Smooth muscle cell (in vitro differentiated cells): ENCODE data around the gene MAP3K14. TPM values are rescaled to one million over a fixed set of nuclear protein-coding genes. Genes with fewer than 3 reads are reported as not detected.

Source experiments
- DNase-seq: peaks from one replicate; lab custom pipeline; 2025; ENCODE audit not compliant: unreplicated experiment; lab: John Stamatoyannopoulos, UW
- H2AFZ ChIP-seq: fragments of 200-600 bp; sonication (generic); 2 replicates; pipeline ENCODE4 v1.6.0; 2016; ENCODE audit warnings: antibody characterized with exemption, low read depth, mild to moderate bottlenecking
- H3F3A ChIP-seq: fragments of 200-600 bp; sonication (generic); 2 replicates; pipeline ENCODE4 v1.6.0; 2017; ENCODE audit warnings: antibody characterized with exemption, low read depth
- H3K27ac ChIP-seq: fragments of 200-600 bp; sonication (generic); 2 replicates; pipeline ENCODE4 v1.5.1; 2016; ENCODE audit warnings: low read depth, mild to moderate bottlenecking
- H3K27me3 ChIP-seq: fragments of 200-600 bp; sonication (generic); 2 replicates; pipeline ENCODE4 v1.6.1; 2016; ENCODE audit warnings: low read depth, mild to moderate bottlenecking
- H3K36me3 ChIP-seq: fragments of 200-600 bp; sonication (generic); 2 replicates; pipeline ENCODE4 v1.5.1; 2016; ENCODE audit warnings: low read depth
- H3K4me1 ChIP-seq: fragments of 200-600 bp; sonication (generic); 2 replicates; pipeline ENCODE4 v1.5.1; 2016; ENCODE audit warnings: low read depth
- H3K4me2 ChIP-seq: fragments of 200-600 bp; sonication (generic); 2 replicates; pipeline ENCODE4 v1.6.0; 2016; ENCODE audit warnings: mild to moderate bottlenecking
- H3K4me3 ChIP-seq: fragments of 200-600 bp; sonication (generic); 2 replicates; pipeline ENCODE4 v1.5.1; 2016; ENCODE audit warnings: mild to moderate bottlenecking
- H3K79me2 ChIP-seq: fragments of 200-600 bp; sonication (generic); 2 replicates; pipeline ENCODE4 v1.6.0; 2016; ENCODE audit warnings: low read depth, mild to moderate bottlenecking
- H3K9ac ChIP-seq: fragments of 200-600 bp; sonication (generic); 2 replicates; pipeline ENCODE4 v1.6.0; 2016; ENCODE audit warnings: low read depth
- H3K9me3 ChIP-seq: fragments of 200-600 bp; sonication (generic); replicated peaks from 2 replicates; pipeline ENCODE4 v1.5.1; 2016; ENCODE audit warnings: low read depth
- H4K20me1 ChIP-seq: fragments of 200-600 bp; sonication (generic); 2 replicates; pipeline ENCODE4 v1.6.0; 2016; ENCODE audit warnings: low read depth
- WGBS: methylation state at CpG from one replicate; pipeline ENCODE4 v1.1.7; 2016; ENCODE audit warnings: low lambda C conversion rate; 5-methylcytosine and 5-hydroxymethylcytosine counted together
- polyA plus RNA-seq: library from polyadenylated mRNA; unstranded; fragments of >200 nt; fragmentation: Nextera tagmentation; extraction: Ambion mirVana; gene quantifications from 2 replicates; pipeline ENCODE4 v1.2.1, GENCODE V29; 2016
- total RNA-seq: library from RNA; depleted of rRNA; stranded (reverse); fragments of >200 nt; gene quantifications from 2 replicates; pipeline ENCODE4 v1.2.3, GENCODE V29; 2014
- TF ChIP-seq, protein P1 (sequence below): fragments of 200-600 bp; sonication (generic); IDR thresholded peaks from 2 replicates; pipeline ENCODE4 v1.5.1; 2017; ENCODE audit warnings: borderline replicate concordance, mild to moderate bottlenecking, antibody characterized with exemption; ENCODE audit not compliant: insufficient read depth, poor library complexity, severe bottlenecking

The MAP3K14 gene
- total and polyA plus RNA-seq, 2 experiments from 2014 or later: 1.7 to 1.8 TPM

DNA sequence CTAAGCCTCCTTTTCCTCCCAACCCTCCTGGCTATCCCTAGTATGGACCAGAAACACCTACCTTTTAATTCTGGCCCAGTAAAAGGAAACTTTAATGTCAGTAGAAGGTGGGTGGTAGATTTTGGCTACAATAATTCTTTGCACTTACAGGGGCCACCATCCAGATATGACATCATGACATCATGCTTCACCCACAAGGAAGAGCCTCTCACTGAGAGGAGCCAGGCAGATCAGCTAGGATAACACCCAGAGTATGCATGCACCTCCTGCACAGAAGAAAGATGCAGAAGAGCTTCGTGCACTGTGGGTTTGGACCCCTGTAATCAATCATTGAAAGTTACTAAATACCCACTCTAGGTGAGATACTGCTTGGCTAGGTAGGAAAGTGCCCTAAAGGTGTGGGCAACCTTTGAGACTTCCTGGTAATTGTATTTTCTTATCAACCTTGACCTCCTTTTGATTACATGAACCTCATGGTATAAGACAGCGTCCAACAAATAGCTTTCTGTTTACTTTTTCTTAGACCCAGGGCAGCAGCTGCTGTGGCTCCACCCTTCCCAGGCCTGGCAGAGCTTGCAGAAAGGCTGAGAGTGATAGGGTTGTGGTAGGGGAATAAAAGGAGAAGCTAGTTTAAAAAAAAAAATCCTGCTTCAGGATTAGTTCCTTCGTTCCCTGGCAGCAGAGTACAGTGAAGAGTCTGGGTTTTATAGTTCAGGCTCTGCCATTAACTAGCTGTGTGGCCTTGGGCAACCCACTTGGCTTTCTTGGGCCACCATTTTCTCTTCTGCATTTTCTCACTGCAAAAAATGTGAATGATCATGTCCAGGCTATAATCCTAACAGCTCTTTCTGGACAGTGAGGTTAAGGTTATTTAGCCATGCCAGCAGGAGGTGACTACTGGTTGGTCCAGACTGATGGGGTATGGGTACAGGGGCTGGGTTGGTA lies 6.2 kb downstream of the MAP3K14 start:
- Histone ChIP-seq H4K20me1 (peaks cover 94% of the 10 kb centered on the region), H3K27me3 (no peaks in the 10 kb centered on the region), H3K9ac (no peak overlapping the region), H3K36me3 (no peaks in the 10 kb centered on the region), H3K79me2 (peaks cover 58% of the 10 kb centered on the region), H3K4me2 (no peak overlapping the region), H3K27ac (no peak overlapping the region), H2AFZ (no peak overlapping the region), H3K4me3 (no peak overlapping the region), H3K9me3 (no peaks in the 10 kb centered on the region), H3F3A (peaks cover 20% of the 10 kb centered on the region), H3K4me1 (peaks cover 7% of the 10 kb centered on the region)
- DNase-seq: no peak
- TF ChIP-seq, protein P1, sequence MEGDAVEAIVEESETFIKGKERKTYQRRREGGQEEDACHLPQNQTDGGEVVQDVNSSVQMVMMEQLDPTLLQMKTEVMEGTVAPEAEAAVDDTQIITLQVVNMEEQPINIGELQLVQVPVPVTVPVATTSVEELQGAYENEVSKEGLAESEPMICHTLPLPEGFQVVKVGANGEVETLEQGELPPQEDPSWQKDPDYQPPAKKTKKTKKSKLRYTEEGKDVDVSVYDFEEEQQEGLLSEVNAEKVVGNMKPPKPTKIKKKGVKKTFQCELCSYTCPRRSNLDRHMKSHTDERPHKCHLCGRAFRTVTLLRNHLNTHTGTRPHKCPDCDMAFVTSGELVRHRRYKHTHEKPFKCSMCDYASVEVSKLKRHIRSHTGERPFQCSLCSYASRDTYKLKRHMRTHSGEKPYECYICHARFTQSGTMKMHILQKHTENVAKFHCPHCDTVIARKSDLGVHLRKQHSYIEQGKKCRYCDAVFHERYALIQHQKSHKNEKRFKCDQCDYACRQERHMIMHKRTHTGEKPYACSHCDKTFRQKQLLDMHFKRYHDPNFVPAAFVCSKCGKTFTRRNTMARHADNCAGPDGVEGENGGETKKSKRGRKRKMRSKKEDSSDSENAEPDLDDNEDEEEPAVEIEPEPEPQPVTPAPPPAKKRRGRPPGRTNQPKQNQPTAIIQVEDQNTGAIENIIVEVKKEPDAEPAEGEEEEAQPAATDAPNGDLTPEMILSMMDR: no peak
- 45% methylated on average over 3 of the region's 3 CpGs for WGBS

DNA sequence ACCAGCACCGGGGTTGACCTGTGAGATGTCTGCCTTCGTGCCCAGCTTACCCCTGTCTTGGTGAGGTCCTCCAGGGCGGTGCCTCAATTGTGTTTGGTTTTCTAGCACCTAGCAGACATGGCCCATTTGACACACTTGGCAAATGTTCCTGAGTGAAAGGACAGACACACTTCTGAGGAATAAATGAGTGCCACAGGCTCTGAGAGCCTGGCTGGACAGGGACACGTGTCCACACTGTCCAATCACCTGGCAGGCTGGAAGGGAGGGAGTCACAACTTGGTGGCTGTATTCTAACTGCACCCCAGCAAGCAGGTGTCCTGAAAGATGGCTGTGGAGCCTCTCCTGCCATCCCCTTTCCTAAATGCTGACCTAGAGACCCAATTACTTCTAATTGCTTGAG lies 7.4 kb downstream of the MAP3K14 start:
- H3K4me2 ChIP-seq: no peak overlapping the region
- H3K79me2 ChIP-seq: peaks cover 51% of the 10 kb centered on the region
- H3K27ac ChIP-seq: no peak overlapping the region
- no peaks in the 10 kb centered on the region for H3K36me3 ChIP-seq
- WGBS: 96% methylated on average over 4 of the region's 4 CpGs
- H3K27me3 ChIP-seq: no peaks in the 10 kb centered on the region
- H3K4me1 ChIP-seq: peaks cover 5% of the 10 kb centered on the region
- H3K9me3 ChIP-seq: no peaks in the 10 kb centered on the region
- H4K20me1 ChIP-seq: peaks cover 95% of the 10 kb centered on the region
- H3K4me3 ChIP-seq: no peak overlapping the region
- DNase-seq: no peak
- TF ChIP-seq, protein P1: no peak
- H2AFZ ChIP-seq: no peak overlapping the region
- peaks cover 20% of the 10 kb centered on the region for H3F3A ChIP-seq
- no peak overlapping the region for H3K9ac ChIP-seq

DNA sequence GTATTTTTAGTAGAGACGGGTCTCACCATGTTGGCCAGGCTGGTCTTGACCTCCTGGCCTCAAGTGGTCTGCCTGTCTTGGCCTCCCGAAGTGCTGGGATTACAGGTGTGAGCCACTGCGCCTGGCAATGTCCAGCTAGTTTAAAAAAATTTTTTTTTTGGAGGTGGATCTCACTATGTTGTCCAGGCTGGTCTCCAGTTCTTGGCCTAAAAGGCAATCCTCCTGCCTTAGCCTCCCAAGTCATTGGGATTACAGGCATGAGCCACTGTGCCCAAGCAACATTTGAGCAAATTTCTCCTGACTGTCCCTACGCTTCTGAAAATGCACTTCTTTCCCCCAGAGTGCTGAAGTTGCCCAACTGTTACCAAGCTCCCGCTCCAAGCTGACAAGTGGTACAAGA lies 8.0 kb downstream of the MAP3K14 start:
- H3K9me3 ChIP-seq: no peaks in the 10 kb centered on the region
- H3K4me3 ChIP-seq: no peak overlapping the region
- H4K20me1 ChIP-seq: peaks cover 91% of the 10 kb centered on the region
- H3F3A ChIP-seq: peaks cover 20% of the 10 kb centered on the region
- H3K4me2 ChIP-seq: no peak overlapping the region
- WGBS: 98% methylated on average over 5 of the region's 5 CpGs
- H3K4me1 ChIP-seq: peaks cover 5% of the 10 kb centered on the region
- H3K27me3 ChIP-seq: no peaks in the 10 kb centered on the region
- TF ChIP-seq, protein P1: no peak
- H3K27ac ChIP-seq: no peak overlapping the region
- DNase-seq: no peak
- H2AFZ ChIP-seq: no peak overlapping the region
- H3K36me3 ChIP-seq: no peaks in the 10 kb centered on the region
- peaks cover 47% of the 10 kb centered on the region for H3K79me2 ChIP-seq
- no peak overlapping the region for H3K9ac ChIP-seq

DNA sequence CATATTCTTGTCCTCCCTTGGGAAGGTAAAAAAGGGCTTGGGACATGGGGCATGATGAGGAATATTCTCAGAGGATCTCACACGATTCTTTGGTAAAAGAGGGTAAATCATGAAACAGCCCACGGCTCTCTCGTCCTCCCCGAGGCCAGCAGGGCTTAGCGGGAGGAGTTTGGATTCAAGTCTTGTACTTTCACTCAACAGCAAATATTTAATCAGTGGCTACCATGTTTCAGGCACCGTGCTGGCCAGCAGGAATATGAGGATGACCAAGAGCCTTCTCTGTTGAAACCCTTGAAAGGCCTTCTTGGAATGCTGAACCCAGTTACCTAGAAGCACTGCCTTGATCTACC lies 8.8 kb downstream of the MAP3K14 start:
- no peak overlapping the region for H3K27ac ChIP-seq
- 93% methylated on average over 6 of the region's 6 CpGs for WGBS
- no peak overlapping the region for H2AFZ ChIP-seq
- H3K9me3 ChIP-seq: no peaks in the 10 kb centered on the region
- no peak overlapping the region for H3K4me2 ChIP-seq
- H3K9ac ChIP-seq: no peak overlapping the region
- no peaks in the 10 kb centered on the region for H3K27me3 ChIP-seq
- H4K20me1 ChIP-seq: peaks cover 90% of the 10 kb centered on the region
- peaks cover 39% of the 10 kb centered on the region for H3K79me2 ChIP-seq
- peaks cover 26% of the 10 kb centered on the region for H3F3A ChIP-seq
- no peak overlapping the region for H3K4me3 ChIP-seq
- no peaks in the 10 kb centered on the region for H3K36me3 ChIP-seq
- DNase-seq: no peak
- TF ChIP-seq, protein P1: no peak
- H3K4me1 ChIP-seq: peaks cover 5% of the 10 kb centered on the region
